Psoas muscle (tissue), 8 donors: ENCODE data around the gene HPX. TPM values are rescaled to one million over a fixed set of nuclear protein-coding genes. Genes with fewer than 3 reads are reported as not detected.

Experiments
- ATAC-seq, 4 donors: fragments of 200-7000 bp; cut with Tn5 transposase; one replicate each; pipeline ENCODE4 v1.9.1; 2020; ENCODE audit warnings: moderate library complexity in 3 of 4, mild to moderate bottlenecking in 2 of 4
- DNase-seq, 2 donors: peaks; one replicate each; pipeline ENCODE4 v3.0.0-alpha.2; 2020
- H3K27ac ChIP-seq: fragments of 200-600 bp; one replicate; pipeline ENCODE4 v1.8.0; 2022
- H3K27me3 ChIP-seq, 3 donors: fragments of 200-600 bp in 1 of 3; one replicate each; pipeline versions ENCODE4 v1.6.1 to v1.8.0; 2013 to 2022; ENCODE audit warnings: low read length in 2 of 3, mild to moderate bottlenecking in 2 of 3, moderate library complexity in 1 of 3; ENCODE audit not compliant: insufficient read depth in 3 of 3
- H3K36me3 ChIP-seq, 2 donors: fragments of 200-600 bp in 1 of 2; one replicate each; pipeline versions ENCODE4 v1.6.1 to v1.8.0; 2013 to 2022; ENCODE audit warnings: low read depth in 1 of 2, mild to moderate bottlenecking in 1 of 2, moderate library complexity in 1 of 2; ENCODE audit not compliant: insufficient read depth in 1 of 2
- H3K4me1 ChIP-seq: fragments of 200-600 bp; one replicate; pipeline ENCODE4 v1.8.0; 2022
- H3K4me3 ChIP-seq: fragments of 200-600 bp; one replicate; pipeline ENCODE4 v1.8.0; 2022; ENCODE audit warnings: mild to moderate bottlenecking
- H3K9me3 ChIP-seq: fragments of 200-600 bp; one replicate; pipeline ENCODE4 v1.8.0; 2022
- CTCF ChIP-seq: fragments of 200-600 bp; IDR thresholded peaks from one replicate; pipeline ENCODE4 v1.8.0; 2022; ENCODE audit warnings: antibody characterized with exemption
- WGBS, 3 donors: extraction: QIAGEN DNeasy Blood & Tissue Kit; methylation state at CpG; one replicate each; pipeline versions ENCODE4 v1.1.6 to v1.1.7; 2013; 5-methylcytosine and 5-hydroxymethylcytosine counted together
- intact Hi-C, 2 donors: fragments of 100-400 bp; cut with DNase I; formaldehyde crosslinking; loops; one replicate each; pipeline versions ENCODE4 v1.11.0 to v1.14.2; 2022
- long read RNA-seq, 2 donors: library from polyadenylated mRNA; unstranded; transcript quantifications; one replicate each; pipeline ENCODE4 v2.0.0, GENCODE V29; 2021
- polyA plus RNA-seq, 3 donors: library from polyadenylated mRNA; stranded (reverse); fragments of 200-250 nt; gene quantifications; one replicate each; pipeline ENCODE4 v1.2.3, GENCODE V29; 2013
- total RNA-seq, 4 donors: library from RNA; stranded (reverse); fragmentation: NEBNext Ultra II Directional in 2 of 4; extraction: Animal tissue kit (Norgen Biotek cat#: 25700) in 2 of 4; gene quantifications; one replicate each; pipeline versions ENCODE4 v1.2.1 to v1.2.4, GENCODE V29; 2021 to 2023
- donor health status: healthy with polysubstance abuse.
- donor health status: DM: no; HTN: no; CAD: no; lungs with moderate emphysema.
- donor health status: Bipolar disorder and iron deficiency.
- donor health status: healthy.
- donor health status: DM: yes; HTN: yes; CAD: no.
- donor health status: DM: no; HTN: no; CAD: no.
- donor health status: DM: no; HTN: no; CAD: no.
- donor health status: DM: yes; HTN: yes; CAD: no.

HPX gene
- total RNA-seq = under 1 TPM in 3 of 4 donors, not detected in 1; 0.34 to 0.75 (median 0.36) TPM
- under 1 TPM; 0.04 to 0.38 (median 0.16) TPM for polyA plus RNA-seq
- long read RNA-seq, donor 1 = 0 reads
- long read RNA-seq, donor 2 = 0 reads

GRCh38 chr11:6440906-6441358 lies at the start of gene HPX:
Gene HPX (minus strand): TSS chr11:6440987. CDS start chr11:6440963, 24 bp downstream.
- H3K27me3 ChIP-seq = no peaks in the 10 kb centered on the region
- ATAC-seq (no peak), DNase-seq (no peak)
- WGBS, 3 donors = 63 to 76% (median 63%) methylated on average over 3 of the region's 3 CpGs
- no peaks in the 10 kb centered on the region for H3K36me3 ChIP-seq
- no peak for TF ChIP-seq CTCF
- H3K9me3 ChIP-seq = no peaks in the 10 kb centered on the region
- H3K27ac ChIP-seq = no peak within 1 kb of the TSS
- no peak within 1 kb of the TSS for H3K4me3 ChIP-seq
- no peaks in the 10 kb centered on the region for H3K4me1 ChIP-seq
- intact Hi-C loops = loop anchor here in 1 of 2 donors (2.0 kb wide), 1 partner anchor 66 kb away; no protein-coding TSS in a partner anchor

GRCh38 chr11:6489306-6489705 lies 48.5 kb upstream of the HPX start:
- ATAC-seq = no peak
- no peak for TF ChIP-seq CTCF
- Histone ChIP-seq H3K36me3 (peaks cover 9 to 86% of the 10 kb centered on the region in 2 donors), H3K9me3 (no peaks in the 10 kb centered on the region), H3K27me3 (no peaks in the 10 kb centered on the region), H3K27ac (no peak overlapping the region), H3K4me3 (no peak overlapping the region), H3K4me1 (no peaks in the 10 kb centered on the region)
- 78 to 84% (median 83%) methylated on average over 4 of the region's 4 CpGs for WGBS, 3 donors
- intact Hi-C loops = no loop called here
- DNase-seq = no peak

- no peak overlapping the region for H3K27ac ChIP-seq
- no peaks in the 10 kb centered on the region for H3K4me1 ChIP-seq
- H3K27me3 ChIP-seq = no peaks in the 10 kb centered on the region
- H3K4me3 ChIP-seq = no peak overlapping the region
- WGBS, 3 donors = 92 to 94% (median 93%) methylated on average over 3 of the region's 3 CpGs
- TF ChIP-seq CTCF = no peak
- DNase-seq (no peak), ATAC-seq (no peak)
- H3K36me3 ChIP-seq = peaks cover 9 to 89% of the 10 kb centered on the region in 2 donors
- intact Hi-C loops = loop anchor here in 1 of 2 donors (1.0 kb wide), 1 partner anchor 13 kb away; no protein-coding TSS in a partner anchor
- H3K9me3 ChIP-seq = no peaks in the 10 kb centered on the region
These were observed 48.0 kb upstream of the HPX start for GRCh38 chr11:6488821-6489220.

- H3K9me3 ChIP-seq = no peaks in the 10 kb centered on the region
- TF ChIP-seq CTCF = no peak
- no peak for ATAC-seq
- no peak overlapping the region for H3K27ac ChIP-seq
- no peaks in the 10 kb centered on the region for H3K27me3 ChIP-seq
- no peak overlapping the region for H3K4me3 ChIP-seq
- H3K4me1 ChIP-seq = no peaks in the 10 kb centered on the region
- H3K36me3 ChIP-seq = peaks cover 10 to 89% of the 10 kb centered on the region in 2 donors
- DNase-seq = no peak
- intact Hi-C loops = loop anchor here in 1 of 2 donors (1.0 kb wide), 1 partner anchor 14 kb away; no protein-coding TSS in a partner anchor
- 89 to 92% (median 90%) methylated on average over 6 of the region's 6 CpGs for WGBS, 3 donors
These were observed 47.6 kb upstream of the HPX start for GRCh38 chr11:6488342-6488741.

GRCh38 chr11:6486938-6487337 lies 46.2 kb upstream of the HPX start:
- H3K9me3 ChIP-seq = no peaks in the 10 kb centered on the region
- H3K36me3 ChIP-seq = peaks cover 18 to 87% of the 10 kb centered on the region in 2 donors
- H3K27me3 ChIP-seq = no peaks in the 10 kb centered on the region
- DNase-seq (no peak), ATAC-seq (no peak)
- H3K4me3 ChIP-seq = no peak overlapping the region
- H3K4me1 ChIP-seq = peaks cover 10% of the 10 kb centered on the region
- no peak overlapping the region for H3K27ac ChIP-seq
- 91 to 95% (median 91%) methylated on average over 1 of the region's 1 CpG for WGBS, 3 donors
- intact Hi-C loops = no loop called here
- no peak for TF ChIP-seq CTCF
